Effector CD4-positive, alpha-beta T cell (primary cell): ENCODE results near the gene CFAP299.

ENCODE experiments used
- DNase-seq: peaks from one replicate; pipeline ENCODE4 v3.0.0-alpha.2; 2020

CFAP299 gene

DNA sequence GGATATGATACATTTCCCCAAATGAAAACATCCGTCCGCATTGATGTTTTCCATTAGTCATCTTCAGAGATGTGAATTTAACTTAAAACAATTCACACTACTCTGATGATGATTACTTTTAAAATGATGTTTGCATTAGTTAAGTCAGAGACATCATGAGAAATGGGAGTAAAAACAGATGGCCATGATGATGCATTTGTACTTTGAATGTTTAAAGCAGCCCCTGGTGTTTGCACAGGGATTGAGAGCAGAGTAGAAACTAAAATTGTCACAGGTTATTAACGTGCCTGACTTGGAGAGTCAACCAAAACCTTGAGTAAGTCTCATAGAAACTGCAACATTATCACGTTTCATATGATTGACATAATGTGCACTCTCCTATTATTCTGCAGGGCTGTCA lies 117.2 kb downstream of the CFAP299 start:
- DNase-seq, result no peak

DNA sequence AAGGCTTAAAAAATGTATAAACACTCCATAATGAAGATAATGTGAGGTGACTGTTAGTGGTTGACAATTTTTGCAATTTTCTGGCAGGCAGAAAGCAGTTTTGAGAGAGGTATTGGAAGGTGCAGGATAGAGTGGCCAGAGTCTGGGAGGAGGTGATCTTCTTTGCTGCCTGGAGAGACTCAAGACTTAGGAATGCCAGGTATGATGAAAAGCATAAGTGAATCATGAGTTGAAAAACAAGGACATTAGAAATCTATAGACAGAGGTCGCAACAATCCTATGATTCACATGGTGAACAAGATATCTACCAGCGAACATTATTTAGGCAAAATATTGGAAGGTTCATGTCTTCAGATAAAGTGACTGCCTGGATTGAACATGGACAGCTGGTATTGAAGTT lies 118.5 kb downstream of the CFAP299 start:
- DNase-seq, result no peak

DNA sequence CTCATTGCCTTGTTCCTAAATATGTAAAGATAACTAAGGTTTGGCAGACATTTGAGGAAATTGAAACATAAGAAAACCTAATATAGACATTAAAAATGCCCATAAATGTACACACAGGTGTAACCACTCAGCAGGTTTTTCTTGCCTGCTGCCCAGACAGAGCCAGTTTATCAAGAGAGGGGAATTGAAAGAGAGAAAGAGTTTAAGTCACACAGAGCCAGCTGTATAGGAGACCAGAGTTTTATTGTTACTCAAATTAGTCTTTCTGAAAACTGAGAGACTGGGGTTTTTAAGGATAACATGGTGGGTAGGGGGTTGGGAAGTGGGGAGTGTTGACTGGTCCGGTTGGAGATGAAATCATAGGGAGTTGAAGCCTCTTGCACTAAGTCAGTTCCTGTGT lies 119.0 kb downstream of the CFAP299 start:
- no peak for DNase-seq

DNA sequence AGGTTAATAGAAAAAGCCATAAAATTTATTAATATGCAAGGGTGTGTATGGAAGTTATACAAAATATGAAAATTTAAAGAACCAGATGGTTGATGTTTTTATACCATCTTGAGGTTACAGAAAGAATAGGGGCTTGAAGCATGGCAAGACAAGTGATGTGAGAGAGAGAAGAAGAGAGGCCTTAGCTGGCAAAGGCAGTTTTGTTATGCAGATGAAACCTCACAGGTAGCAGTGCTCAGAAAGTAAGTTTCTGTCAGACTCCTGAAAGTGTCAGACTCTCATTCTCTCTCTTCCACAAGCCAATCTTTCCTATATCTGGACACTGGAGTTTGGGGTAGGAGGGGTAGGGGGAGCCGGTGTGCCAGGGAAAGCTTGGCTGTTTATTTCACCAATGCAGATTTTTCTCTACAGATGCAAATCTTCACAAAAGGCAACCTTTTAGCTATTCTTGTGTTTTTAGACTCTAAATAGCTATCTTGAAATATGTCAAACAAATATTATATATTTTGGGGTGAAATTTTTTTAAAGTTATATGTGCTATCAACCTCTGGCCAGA lies 124.5 kb downstream of the CFAP299 start:
- DNase-seq, result no peak

DNA sequence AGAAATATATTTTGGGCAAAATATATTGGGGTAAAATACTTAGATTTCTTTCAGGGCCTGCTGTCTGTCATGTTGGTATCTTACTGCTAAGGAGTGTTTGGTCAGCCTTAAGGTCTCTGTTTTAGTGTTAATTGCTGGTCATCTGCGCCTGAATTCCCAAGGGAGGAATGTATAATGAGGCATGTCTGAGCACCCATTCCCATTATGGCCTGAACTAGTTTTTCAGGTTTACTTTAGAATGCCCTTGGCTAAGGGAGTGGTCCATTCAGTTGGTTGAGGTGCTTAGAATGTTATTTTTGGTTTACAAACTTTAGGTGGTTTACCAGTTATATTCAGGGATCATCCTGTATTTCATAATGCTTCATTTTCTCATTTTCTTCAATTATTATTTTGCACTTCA lies 125.9 kb downstream of the CFAP299 start:
- DNase-seq, result no peak

DNA sequence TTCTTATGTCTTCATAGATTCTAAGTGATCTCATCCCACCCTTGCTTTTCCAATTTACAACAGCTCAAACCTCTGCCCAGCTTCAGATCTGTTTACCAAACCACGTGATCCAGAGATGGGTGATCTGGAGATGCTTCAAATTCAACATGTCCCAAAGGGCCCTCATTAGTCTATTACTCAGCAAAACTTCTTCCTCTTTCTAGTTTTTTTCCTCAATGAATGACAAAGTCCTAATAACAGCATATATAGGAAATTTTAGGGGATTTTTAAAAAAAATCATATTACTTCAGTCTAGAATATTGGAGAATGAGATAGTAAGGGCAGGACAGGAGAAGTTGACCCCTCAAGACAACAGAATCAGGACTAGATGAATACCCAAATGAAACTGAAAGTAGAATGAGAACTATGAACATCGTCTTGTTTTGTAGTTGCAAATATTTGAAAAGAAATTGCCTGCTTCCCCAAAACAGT lies 127.1 kb downstream of the CFAP299 start:
- no peak for DNase-seq

DNA sequence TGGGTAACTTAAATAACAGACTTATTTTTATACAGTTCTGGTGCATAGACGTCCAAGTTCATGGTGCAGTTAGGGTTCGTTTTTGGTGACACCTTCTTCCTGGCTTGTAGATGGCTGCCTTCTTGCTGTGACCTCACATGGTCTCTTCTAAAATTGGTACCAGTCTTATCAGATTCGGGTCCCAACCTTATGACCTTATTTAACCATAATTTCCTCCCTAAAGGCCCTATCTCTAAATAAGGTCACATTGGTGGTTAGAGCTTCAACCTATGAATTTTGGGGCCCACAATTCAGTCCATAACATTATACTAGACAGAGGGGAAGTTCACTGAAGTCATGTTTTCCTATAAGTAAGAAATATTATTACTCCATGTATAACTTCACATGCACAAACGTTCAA lies 128.0 kb downstream of the CFAP299 start:
- no peak for DNase-seq

DNA sequence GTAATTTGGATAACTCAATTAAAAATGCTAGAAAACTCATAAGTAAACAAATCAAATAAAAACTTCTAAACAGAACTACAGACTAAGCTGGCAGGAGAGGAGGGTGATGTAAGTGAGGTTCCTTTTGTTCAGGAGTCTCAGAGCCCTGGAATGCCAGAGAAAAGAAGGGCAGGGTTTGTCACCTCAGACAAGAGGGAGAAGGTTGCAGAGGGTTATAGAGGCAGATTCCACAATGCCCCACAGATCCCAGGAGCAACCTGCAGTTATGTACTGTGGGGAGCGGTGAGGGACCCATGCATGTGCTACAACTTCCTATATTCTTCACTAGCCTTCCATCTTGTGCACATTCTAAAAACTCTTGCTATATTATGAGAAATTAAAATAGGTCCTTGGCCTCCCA lies 129.7 kb downstream of the CFAP299 start:
- no peak for DNase-seq

DNA sequence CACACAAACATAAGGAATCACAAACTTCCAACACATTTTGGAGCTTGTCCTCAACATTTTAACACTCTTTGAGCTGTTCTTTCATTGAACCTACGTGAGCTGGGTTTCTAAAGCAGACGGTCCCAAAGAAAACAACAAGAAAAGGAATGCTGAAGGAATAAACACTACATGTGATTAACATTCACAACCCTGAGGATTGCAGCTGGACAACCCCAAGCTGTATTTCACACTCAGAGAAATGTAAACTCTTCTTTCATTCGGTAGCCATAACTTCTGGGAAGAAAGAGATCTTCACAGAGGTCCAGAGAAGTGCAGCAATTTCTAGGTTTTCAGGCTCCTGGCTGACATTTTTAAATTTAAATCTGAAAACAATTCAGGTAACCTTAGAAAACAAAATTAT lies 130.2 kb downstream of the CFAP299 start:
- DNase-seq, result no peak

DNA sequence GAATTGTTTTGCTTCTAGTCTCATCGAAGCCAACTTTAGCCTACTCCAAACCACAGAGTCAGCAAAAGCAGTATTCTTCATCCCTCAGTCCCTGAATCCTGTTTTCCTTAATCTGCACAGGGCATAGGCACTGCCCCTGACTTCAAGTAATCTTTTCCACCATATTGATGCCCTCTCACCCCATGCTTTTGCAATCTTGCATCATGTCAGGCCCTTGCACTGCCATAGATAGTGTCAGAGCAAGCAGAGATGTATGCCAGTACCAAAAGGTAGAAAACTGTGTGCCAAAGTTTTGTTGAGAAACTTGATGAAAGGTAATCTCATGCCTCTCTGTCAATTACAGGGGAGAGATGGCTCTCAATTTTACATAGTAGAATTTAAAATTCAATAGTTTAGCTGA lies 131.1 kb downstream of the CFAP299 start:
- DNase-seq, result no peak

DNA sequence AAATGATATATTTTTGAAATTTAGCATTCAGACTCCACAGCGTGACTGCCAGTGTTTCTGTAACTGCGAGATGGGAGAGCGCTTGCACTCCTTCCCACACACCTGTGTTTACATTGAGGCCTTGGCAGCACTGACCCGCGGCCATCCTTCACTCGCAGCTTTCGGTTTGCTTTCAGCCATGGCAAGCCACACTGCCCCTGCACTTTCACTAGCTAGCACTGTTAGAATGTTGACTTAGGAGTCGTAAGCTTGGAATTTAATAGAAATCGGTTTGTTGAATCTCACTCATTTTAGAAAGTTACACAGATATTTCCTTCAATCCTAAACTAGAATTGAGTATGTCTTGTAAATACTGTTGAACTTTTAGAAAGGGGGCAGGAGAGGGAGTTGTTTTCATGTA lies 136.2 kb downstream of the CFAP299 start:
- DNase-seq, result no peak

DNA sequence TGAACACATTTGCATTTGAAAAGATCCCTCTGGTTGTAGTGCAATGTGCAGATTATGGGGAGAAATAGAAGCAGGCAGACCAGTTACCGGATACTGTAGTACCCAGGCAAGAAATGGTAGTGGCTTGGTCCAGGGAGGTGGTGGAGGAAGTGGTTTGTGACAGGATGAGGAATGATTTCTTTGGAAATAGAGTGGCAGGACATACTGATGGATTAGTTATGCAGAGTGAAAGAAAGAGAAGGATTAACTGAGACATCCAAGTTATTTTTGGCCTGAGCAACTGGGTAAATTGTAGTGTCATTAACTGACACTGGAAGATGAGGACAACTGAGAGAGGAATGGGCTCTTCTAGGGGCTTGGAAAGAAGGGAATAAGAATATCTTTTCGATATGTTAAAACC lies 139.7 kb downstream of the CFAP299 start:
- DNase-seq, result no peak

DNA sequence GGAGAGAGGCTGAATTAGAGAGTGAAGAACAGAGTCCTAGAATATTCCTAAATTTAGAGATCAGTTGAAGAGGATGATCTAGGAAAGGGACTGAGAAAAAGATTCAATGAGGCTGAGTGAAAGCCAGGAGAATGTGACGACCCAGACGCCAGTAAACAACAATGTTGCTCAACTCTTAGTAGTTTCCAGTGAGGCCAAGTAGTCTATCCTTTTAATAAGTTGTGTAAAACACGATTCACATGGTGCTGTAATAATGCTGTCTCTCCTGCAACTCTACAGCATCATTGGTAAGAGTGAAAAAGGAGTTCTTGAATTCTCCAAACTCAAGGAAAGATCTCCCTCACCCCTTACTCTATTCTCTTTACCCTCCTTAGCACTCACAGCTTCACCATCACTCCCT lies 140.3 kb downstream of the CFAP299 start:
- DNase-seq, result no peak

DNA sequence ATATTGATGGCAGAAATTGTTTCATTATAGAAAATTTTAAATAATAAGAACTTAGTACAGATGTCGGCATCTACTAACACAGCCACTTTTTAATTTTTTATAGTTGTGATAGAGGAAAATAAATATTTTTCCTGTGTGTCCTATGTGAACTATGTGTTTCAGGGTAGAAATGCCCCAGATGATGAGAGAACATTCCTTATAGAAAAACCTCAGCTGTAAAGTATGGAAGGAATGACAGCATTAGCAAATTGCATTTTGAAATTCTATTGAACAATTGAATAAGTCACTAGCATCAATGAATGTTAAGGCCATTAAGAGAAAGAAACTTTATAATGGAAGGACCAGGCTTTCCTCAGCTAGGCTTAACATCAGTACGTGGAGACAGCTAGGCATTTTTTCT lies 149.2 kb downstream of the CFAP299 start:
- no peak for DNase-seq

DNA sequence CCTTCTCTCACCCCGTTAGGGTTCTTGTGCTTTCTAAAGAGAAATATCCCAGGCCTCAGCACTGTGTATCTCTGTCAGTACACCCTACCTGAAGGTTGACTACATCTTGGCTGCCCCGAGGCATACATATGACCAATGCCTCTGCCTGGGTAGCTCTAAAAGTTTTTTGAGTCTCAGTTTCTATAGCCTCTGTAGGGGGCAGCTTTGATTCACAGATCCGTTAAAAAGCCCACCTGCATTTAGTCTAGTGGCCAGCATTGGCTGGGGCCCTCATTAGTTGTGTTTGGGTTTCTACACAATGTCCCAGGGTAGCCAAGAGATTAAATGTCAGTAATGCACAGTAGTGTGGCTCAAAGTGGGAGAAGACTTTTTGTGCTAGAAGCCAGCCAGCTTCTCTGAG lies 151.1 kb downstream of the CFAP299 start:
- no peak for DNase-seq

DNA sequence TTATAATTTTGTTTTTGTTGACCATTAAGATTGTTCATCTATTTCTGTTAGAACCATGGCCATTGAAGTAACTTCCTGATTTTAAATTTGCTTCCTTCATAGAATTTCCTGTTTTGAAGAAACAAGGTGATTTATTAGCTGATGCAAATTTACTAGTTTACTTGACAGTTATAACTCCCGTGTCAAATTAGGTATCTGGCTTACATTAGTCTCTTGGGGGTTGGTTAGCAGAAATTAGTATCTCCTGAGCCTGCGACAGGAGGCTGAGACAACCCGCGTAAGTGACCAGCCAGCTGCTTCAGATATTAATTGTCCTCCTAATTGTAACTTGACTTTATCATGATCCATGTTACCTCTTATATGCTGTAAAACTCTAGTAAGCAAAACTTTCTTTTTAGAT lies 154.3 kb downstream of the CFAP299 start:
- DNase-seq, result no peak

DNA sequence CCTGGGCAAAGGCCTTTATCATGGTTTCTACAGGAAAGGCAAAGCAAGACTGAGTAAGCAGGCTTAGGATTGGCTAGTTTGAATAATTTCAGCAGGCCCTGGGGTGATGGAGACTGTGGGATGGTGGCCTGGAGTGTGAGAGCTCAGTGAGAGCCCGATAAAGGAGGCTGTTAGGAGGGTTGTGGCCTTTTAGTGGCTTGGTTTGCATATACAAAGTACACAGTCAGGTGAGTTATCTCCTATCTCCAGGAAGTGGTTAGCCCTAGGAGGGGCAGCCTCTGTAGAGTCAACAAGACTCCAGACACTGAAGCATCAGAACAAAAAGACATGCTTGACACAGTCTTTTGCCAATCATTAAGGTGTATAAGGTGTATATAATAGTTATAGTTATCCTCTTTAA lies 157.2 kb downstream of the CFAP299 start:
- peak; percentile 36 for DNase-seq

DNA sequence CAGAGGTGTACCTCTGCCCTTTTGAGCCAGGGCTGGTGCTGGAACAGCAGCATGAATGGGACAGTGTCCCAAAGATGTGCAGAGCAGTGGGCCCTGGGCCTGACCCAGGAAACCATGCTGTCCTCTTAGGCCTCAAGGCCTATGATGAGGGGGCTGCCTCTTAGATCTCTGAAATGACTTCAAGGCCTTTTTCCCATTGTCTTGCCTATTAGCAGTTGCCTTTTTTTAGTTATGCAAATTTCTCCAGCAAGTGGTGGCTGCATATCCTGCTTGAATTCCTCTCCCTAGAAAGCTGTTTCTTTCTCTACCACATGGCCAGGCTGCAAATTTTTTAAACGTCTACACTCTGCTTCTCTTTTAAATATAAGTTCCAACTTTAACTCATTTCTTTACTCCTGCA lies 160.3 kb downstream of the CFAP299 start:
- DNase-seq, result no peak

DNA sequence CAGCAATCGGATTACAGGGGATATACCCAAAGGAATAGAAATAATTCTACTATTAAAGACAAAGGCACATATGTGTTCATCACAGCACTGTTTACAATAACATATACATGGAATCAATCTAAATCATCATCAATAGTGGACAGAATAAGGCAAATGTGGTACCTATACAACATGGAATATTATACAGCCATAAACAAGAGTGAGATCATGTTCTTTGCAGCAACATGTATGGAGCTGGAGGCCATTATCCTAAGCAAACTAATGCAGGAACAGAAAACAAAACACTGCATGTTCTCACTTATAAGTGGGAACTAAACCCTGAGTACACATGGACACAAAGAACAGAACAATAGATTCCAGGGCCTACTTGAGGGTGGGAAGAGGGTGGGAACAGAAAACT lies 163.2 kb downstream of the CFAP299 start:
- no peak for DNase-seq

DNA sequence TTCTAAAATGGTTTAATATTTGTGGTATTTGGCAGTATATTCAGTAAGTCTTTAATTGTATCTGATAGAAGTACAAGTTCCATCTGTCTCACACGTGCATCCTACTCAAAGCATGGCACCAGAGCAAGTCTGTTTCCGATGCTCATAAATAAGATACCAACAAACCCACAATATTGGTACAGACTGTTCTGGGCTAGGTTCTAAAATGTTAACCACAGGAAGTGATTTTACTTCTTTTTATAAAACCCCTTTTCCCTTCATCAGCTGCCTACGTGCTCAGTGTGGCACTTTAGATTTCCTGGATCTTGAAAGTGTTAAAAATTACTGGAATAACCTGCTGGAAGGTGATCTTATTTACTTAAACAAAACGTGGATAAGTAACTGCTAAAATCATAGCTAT lies 165.1 kb downstream of the CFAP299 start:
- no peak for DNase-seq

DNA sequence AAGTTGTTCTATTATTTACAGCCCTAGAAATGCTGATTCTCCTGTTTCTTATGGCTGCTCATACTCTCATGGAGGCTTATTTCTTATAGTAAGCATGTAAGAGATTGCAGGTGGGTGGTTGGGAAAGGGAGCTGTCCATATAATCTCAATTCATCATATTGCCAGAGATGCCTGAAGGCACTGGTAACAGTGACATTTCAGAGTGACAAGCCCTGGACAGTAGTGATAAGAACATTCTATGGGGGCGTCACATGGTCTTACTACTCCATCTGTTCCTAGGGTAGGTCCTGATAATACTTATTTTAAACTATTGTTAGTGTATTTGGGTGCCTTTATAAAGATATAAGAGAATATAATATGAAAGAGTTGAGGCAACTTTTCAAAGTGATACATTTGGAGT lies 171.5 kb downstream of the CFAP299 start:
- no peak for DNase-seq

DNA sequence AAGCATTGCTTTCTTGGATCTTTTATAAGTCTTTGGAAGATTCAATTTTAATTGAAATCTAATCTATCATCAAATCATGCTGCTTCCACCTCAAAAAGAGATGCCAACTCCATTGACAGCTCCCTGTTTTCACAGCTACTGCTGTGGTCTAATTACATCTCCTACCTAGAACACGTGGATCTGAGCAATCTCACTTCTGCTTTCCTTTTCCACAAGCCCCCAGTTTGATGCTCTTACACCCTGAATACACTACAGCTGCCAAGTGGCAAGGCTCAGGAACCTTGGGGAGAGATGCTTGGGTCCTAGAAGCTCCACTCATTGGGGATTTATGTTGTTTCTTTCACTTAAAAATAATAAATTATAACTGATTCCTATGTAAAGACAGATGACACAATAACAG lies 172.0 kb downstream of the CFAP299 start:
- DNase-seq, result no peak

DNA sequence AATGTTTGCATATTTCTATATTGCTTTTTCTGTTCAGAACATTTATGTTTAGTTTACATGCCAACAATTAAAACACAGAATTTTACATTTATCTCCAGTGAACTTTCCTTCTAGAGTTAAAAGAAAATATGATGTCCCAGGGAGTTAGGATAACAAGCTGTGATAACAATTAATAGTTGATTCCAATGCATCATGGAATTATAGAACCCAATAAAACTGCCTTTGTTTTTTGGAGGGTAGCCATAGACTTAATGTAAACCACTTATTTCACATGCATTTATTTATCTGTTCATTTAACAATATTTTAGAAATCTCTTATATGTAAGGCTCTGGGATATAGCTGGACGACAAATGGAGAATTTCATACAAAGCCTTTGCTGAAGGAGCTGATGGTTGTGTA lies 180.0 kb downstream of the CFAP299 start:
- no peak for DNase-seq

DNA sequence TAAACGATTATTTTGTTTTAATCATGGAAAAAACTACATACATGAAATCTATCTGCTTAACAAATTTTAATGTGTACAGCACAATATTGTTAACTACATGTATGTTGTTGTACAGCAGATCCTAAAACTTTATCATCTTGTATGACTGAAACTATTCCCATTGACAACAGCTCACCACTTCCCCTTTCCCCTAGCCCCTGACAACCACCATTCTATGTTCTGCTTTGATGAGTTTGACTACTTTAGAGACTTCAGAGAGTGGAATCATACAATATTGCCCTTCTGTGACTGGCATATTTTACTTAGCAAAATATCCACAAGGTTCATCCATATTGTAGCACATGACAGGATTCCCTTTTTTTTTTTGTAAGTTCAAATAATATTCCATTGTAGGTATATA lies 185.9 kb downstream of the CFAP299 start:
- DNase-seq, result no peak

DNA sequence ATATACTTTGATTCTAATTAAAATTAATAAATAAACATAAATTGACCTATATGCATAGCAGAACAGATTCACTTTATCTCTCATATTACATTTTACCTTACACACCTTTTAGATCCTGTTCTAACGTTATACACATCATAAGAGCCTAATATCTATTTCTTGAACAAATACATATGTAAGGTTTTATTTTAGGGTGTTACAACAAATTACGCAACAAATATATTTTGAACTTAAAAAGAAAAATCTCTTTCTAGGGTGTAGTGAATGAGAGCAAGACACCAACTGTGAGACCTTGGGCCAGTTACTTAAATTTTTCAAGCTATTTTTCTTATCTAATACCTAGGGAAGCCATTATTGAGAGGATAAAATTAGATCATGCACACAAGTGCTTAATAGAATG lies 191.2 kb downstream of the CFAP299 start:
- DNase-seq, result no peak

DNA sequence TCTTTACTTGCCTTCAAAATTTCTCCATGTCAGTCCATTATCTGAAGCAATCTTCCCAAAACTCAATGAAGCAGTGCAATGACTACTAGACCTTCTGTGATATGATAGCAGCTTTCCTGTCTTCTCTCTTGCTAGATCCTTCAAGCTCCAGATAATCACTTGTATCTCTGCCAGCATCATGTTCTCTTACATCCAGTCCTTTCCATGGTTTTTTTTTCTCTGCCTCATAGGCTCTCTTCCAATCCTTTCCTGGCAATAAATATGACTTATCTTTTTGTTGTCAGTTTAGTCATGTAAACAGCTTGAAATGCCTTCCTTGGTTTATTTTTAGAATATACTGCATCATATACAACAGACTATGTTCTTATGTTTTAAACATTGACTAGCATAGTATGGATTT lies 193.5 kb downstream of the CFAP299 start:
- DNase-seq, result no peak
